Pancreas (tissue), 10 donors: Measurements from ENCODE around the gene LHPP. TPM values are rescaled to one million over a fixed set of nuclear protein-coding genes. Genes with fewer than 3 reads are reported as not detected.
A peak's percentile ranks its signal among the peaks of the same experiment; 100 is the strongest.

Source experiments
- ATAC-seq, 4 donors: fragments of 200-7000 bp; cut with Tn5 transposase; one replicate each; pipeline versions ENCODE4 v1.8.0 to v1.9.1; 2020; ENCODE audit warnings: mild to moderate bottlenecking in 4 of 4, moderate library complexity in 4 of 4
- DNase-seq, 6 donors: peaks; one replicate each; pipeline ENCODE4 v3.0.0-alpha.2; 2020
- FAIRE-seq: peaks from 2 replicates; lab custom pipeline; 2012; peaks lifted over from hg19 to GRCh38; lab: Jason Lieb, UNC
- H3K27ac ChIP-seq, 4 donors: fragments of 200-600 bp; sonication (generic); 1 replicate in 3 of 4; 2 replicates in 1 of 4; pipeline versions ENCODE4 v1.5.0 to v1.8.0; 2020
- H3K27me3 ChIP-seq, 4 donors: fragments of 200-600 bp; one replicate each; pipeline ENCODE4 v1.8.0; 2021
- H3K36me3 ChIP-seq, 3 donors: fragments of 200-600 bp; sonication (generic) in 1 of 3; one replicate each; pipeline versions ENCODE4 v1.5.0 to v1.8.0; 2020 to 2021
- H3K4me1 ChIP-seq, 3 donors: fragments of 200-600 bp; one replicate each; pipeline ENCODE4 v1.8.0; 2021
- H3K4me3 ChIP-seq, 4 donors: fragments of 200-600 bp; sonication (generic) in 2 of 4; one replicate each; pipeline versions ENCODE4 v1.5.0 to v1.8.0; 2020 to 2021
- H3K9me3 ChIP-seq, 4 donors: fragments of 200-600 bp; one replicate each; pipeline ENCODE4 v1.8.0; 2021
- WGBS, 2 donors: extraction: QIAGEN DNeasy Blood & Tissue Kit; methylation state at CpG; one replicate each; pipeline ENCODE4 v1.1.7; 2013; 5-methylcytosine and 5-hydroxymethylcytosine counted together
- intact Hi-C, 3 donors: fragments of 100-400 bp; cut with DNase I; formaldehyde crosslinking; loops; one replicate each; pipeline versions ENCODE4 v1.11.1 to v1.14.2; 2022
- polyA plus RNA-seq, 2 donors: library from polyadenylated mRNA; stranded (reverse); fragments of 200-250 nt; gene quantifications; one replicate each; pipeline ENCODE4 v1.2.3, GENCODE V29; 2013
- total RNA-seq, 6 donors: library from RNA; stranded (reverse); fragmentation: NEBNext Ultra II Directional in 4 of 6; extraction: Animal tissue kit (Norgen Biotek cat#: 25700) in 4 of 6; gene quantifications; one replicate each; pipeline versions ENCODE4 v1.2.1 to v1.2.4, GENCODE V29; 2021 to 2023
- TF ChIP-seq, protein P1 (sequence below), 4 donors: fragments of 200-600 bp; sonication (generic) in 3 of 4; IDR thresholded peaks; one replicate each; pipeline versions ENCODE4 v1.5.0 to v1.8.0; 2021; ENCODE audit warnings: antibody characterized with exemption in 4 of 4
- donor health status: healthy with polysubstance abuse.
- donor health status: DM: no; HTN: no; CAD: no; lungs with moderate emphysema.
- donor health status: DM: no; HTN: no; CAD: no.
- donor health status: control.
- donor health status: control.
- donor health status: Bipolar disorder and iron deficiency.
- donor health status: DM: yes; HTN: yes; CAD: no.
- donor health status: DM: no; HTN: no; CAD: no.
- donor health status: DM: no; HTN: no; CAD: no.
- donor health status: DM: yes; HTN: yes; CAD: no.

Gene LHPP
- total and polyA plus RNA-seq, 8 donors: 5.3 to 10.8 (median 7.8) TPM

DNA sequence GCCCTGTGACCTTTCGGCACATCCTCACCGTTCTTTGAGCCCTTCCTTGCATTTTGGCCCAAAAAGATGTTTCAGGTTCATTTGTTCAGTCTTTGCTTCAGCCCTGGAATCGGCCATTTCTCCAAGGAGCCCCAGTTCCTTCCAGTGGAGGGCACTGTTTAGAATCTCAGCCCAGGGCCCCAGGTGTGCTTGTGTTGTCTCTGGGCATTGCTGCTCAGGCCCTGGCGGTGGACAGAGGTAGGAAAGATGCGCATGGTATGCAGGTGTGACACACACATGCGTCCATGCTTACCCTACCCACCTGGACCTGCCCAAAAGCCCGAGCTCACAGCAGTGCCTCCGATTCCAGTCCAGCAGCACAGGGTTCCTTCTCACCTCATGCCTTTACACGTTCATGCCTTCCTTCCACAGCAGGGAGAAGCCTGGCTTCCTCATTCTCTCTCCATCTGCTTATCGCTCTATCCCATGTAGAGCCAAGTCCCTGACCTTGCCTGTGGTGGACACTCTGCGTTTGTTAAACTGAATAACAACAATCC, 70.6 kb downstream of the LHPP start:
- peak in 1 of 6 donors; percentile 28 for DNase-seq
- TF ChIP-seq, protein P1, sequence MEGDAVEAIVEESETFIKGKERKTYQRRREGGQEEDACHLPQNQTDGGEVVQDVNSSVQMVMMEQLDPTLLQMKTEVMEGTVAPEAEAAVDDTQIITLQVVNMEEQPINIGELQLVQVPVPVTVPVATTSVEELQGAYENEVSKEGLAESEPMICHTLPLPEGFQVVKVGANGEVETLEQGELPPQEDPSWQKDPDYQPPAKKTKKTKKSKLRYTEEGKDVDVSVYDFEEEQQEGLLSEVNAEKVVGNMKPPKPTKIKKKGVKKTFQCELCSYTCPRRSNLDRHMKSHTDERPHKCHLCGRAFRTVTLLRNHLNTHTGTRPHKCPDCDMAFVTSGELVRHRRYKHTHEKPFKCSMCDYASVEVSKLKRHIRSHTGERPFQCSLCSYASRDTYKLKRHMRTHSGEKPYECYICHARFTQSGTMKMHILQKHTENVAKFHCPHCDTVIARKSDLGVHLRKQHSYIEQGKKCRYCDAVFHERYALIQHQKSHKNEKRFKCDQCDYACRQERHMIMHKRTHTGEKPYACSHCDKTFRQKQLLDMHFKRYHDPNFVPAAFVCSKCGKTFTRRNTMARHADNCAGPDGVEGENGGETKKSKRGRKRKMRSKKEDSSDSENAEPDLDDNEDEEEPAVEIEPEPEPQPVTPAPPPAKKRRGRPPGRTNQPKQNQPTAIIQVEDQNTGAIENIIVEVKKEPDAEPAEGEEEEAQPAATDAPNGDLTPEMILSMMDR (IDR thresholded peaks at IDR 0.05): no peak
- Histone ChIP-seq H3K27ac (no peak overlapping the region), H3K36me3 (no peaks in the 10 kb centered on the region), H3K9me3 (no peaks in the 10 kb centered on the region), H3K4me3 (no peak overlapping the region), H3K4me1 (no peaks in the 10 kb centered on the region), H3K27me3 (no peaks in the 10 kb centered on the region)
- WGBS, 2 donors: 73 to 77% methylated on average over 11 of the region's 11 CpGs
- no peak for ATAC-seq
- intact Hi-C loops: loop anchor here in 1 of 3 donors (10.0 kb wide), 1 partner anchor 293 kb away; no protein-coding TSS in a partner anchor
- no peak for FAIRE-seq

DNA sequence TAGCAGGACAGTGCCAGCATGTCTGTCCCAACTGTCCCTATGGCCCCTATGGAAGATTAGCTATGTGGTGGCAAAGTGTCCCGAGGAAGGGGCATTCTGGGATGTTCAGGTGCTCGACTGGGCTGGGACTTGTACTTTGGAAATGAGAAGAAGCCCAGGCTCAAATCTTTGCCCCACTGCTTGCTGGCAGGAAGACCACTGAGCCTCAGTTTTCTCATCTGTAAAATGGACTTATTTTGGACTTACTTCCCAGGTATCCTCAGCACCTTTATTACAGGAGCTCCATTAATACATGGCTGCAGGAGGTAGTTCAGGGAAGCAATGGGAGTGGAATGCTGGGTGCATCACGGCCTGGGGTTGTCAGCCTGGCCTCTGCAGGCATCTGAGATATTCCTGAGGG, 71.2 kb downstream of the LHPP start:
- intact Hi-C loops: loop anchor here in 1 of 3 donors (10.0 kb wide), 1 partner anchor 292 kb away; no protein-coding TSS in a partner anchor
- WGBS, 2 donors: 79 to 88% methylated on average over 3 of the region's 3 CpGs
- no peaks in the 10 kb centered on the region for H3K4me1 ChIP-seq
- no peak overlapping the region for H3K27ac ChIP-seq
- TF ChIP-seq, protein P1 (IDR thresholded peaks at IDR 0.05): no peak
- no peak for FAIRE-seq
- H3K9me3 ChIP-seq: no peaks in the 10 kb centered on the region
- no peaks in the 10 kb centered on the region for H3K27me3 ChIP-seq
- DNase-seq: no peak
- H3K36me3 ChIP-seq: no peaks in the 10 kb centered on the region
- ATAC-seq: no peak
- no peak overlapping the region for H3K4me3 ChIP-seq

DNA sequence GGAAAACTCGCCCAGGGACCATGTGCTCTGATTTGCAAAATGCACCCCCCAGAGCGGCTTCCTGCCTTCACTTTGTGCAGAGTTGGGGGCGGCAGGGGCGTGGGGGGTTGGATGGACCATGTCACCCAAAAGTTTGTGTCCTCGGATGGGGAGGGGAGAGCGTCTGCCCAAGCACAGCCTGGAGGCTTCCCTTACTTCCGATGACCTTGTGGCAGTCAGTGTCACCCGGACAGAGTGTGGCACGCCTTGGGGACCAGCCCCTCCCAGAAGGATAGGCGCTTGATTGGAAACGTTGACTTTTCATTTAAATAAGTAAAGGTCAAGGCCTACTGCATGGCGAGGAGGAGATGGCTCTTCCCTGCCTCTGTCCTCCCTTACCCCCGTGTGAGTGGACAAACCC, 71.6 kb downstream of the LHPP start:
- no peaks in the 10 kb centered on the region for H3K4me1 ChIP-seq
- 78 to 84% methylated on average over 13 of the region's 13 CpGs for WGBS, 2 donors
- H3K4me3 ChIP-seq: no peak overlapping the region
- no peaks in the 10 kb centered on the region for H3K9me3 ChIP-seq
- ATAC-seq: no peak
- DNase-seq: peak in 1 of 6 donors; percentile 37
- no peaks in the 10 kb centered on the region for H3K36me3 ChIP-seq
- no peak overlapping the region for H3K27ac ChIP-seq
- H3K27me3 ChIP-seq: no peaks in the 10 kb centered on the region
- TF ChIP-seq, protein P1 (IDR thresholded peaks at IDR 0.05): no peak
- intact Hi-C loops: loop anchor here in 1 of 3 donors (10.0 kb wide), 1 partner anchor 292 kb away; no protein-coding TSS in a partner anchor
- FAIRE-seq: no peak

DNA sequence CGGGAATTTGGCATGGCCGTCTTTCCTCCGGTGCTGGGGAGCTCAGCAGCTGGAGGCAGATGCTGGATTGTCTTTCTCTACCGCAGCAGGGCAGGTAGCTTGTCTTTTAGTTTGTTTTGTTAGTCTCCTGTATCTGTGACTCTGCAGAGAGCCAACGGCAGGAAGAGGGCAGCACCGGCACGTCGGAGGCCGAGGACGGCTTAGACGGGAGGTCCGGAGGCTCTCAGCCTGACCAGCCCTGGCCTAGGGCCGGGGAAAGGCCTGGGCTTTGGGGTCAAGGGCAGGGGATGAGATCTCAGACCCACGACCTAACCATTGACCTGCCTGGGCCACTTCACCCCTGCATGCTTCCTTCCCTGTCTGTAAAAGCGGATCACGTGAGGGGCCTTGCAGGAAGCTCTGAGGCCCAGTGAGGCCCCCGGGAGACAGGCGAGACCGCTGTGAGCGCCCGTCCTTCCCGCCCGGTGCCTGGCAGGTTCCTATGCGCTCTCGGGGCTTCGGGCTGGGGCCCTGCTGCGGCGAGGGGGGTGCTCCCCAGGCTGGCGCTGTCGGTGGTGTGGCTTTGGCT, 72.7 kb downstream of the LHPP start:
- 69 to 81% methylated on average over 30 of the region's 30 CpGs for whole genome bisulfite sequencing, 2 donors
- DNase-seq: peak in 1 of 6 donors; percentile 50
- intact Hi-C loops: loop anchor here in 1 of 3 donors (10.0 kb wide), 1 partner anchor 290 kb away; no protein-coding TSS in a partner anchor
- FAIRE-seq: no peak
- H3K4me1 ChIP-seq: no peaks in the 10 kb centered on the region
- TF ChIP-seq, protein P1 (IDR thresholded peaks at IDR 0.05): no peak
- peak in 1 of 4 donors; percentile 23 for ATAC-seq
- no peak overlapping the region for H3K27ac ChIP-seq
- H3K4me3 ChIP-seq: no peak overlapping the region
- H3K36me3 ChIP-seq: no peaks in the 10 kb centered on the region
- no peaks in the 10 kb centered on the region for H3K27me3 ChIP-seq
- H3K9me3 ChIP-seq: no peaks in the 10 kb centered on the region
